Activated CD8-positive, alpha-beta memory T cell treated with anti-CD3 and anti-CD28 coated beads for 48 hours (primary cell): ENCODE measurements around the gene TRIM8.
"Not testable (repeated sequence)": the region's sequence is repeated elsewhere in the genome, so short reads cannot be mapped to it uniquely, and the experiment has no call there.

Experiments
- DNase-seq, 3 experiments: peaks; one replicate each; pipeline ENCODE4 v3.0.0-alpha.2; 2020; ENCODE audit warnings: low read depth in 2 of 3, low spot score in 2 of 3

The TRIM8 gene

DNA sequence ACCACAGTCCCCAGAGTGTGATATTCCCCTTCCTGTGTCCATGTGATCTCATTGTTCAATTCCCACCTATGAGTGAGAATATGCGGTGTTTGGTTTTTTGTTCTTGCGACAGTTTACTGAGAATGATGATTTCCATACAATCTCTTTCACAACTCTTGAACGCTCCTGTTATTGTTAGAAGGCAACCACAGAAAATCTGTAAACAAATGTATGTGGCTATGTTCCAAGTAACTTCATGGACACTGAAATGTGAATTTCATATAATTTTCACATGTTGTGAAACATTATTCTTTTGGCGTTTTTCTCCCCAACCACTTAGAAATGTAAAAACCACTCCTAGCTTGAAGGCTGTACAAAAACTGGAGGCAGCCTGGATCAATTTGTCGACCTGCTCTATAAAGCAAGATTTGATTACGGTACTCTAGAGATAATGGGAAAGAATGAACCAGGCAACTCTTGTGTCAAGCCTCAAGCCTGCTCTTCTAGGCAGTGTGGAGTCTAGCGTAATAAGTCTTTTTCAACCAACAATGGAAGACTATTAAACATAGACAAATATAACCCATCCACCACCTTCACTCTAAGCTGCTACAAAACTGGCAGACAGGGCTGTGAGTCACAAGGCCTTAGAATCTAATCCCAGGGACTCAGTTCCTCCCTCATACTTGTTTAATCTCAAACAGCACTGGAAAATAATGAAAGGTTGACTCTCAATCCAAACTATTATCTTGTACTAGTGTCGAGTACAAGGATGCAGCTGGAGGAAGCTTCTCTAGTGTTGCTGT lies 47.2 kb downstream of the TRIM8 start:
- no peak for DNase-seq

DNA sequence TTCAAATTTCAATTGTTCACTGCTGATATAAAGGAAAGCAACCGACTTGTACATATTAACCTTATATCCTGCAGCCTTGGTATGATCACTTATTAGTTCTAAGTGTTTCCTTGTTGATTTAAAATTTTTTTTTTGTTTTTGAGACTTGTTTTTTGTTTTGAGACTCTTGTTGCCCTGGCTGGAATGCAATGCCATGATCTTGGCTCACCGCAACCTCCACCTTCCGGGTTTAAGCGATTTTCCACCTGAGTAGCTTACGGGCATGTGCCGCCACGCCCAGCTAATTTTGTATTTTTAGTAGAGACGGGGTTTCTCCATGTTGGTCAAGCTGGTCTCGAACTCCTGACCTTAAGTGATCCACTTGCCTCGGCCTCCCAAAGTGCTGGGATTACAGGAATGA lies 51.1 kb downstream of the TRIM8 start:
- not testable (repeated sequence) for DNase-seq

DNA sequence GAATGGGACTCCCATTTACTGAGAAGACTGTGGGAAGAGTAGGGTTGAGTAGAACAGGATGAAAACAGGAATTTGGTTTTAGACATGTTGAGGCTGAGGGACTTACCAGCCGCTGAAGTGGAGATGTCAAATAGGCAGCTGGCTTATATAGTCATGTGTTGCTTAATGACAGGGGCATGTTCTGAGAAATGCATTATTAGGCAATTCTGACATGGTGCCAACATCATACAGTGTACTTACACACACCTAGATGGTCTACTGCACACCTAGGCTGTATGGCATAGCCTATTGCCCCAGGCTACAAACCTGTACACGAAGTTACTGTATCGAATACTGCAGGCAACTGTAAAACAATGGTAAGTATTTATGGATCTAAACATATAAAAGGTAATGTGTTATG lies 52.5 kb downstream of the TRIM8 start:
- DNase-seq = no peak

- no peak for DNase-seq
Measured at GRCh38 chr10:102698894-102699293, 54.6 kb downstream of the TRIM8 start.

- DNase-seq = no peak
Measured at GRCh38 chr10:102701272-102701671, 57.0 kb downstream of the TRIM8 start.

- no peak for DNase-seq
Measured at GRCh38 chr10:102701796-102702195, 57.5 kb downstream of the TRIM8 start.

- no peak for DNase-seq
Measured at GRCh38 chr10:102702742-102703141, 58.5 kb downstream of the TRIM8 start.

DNA sequence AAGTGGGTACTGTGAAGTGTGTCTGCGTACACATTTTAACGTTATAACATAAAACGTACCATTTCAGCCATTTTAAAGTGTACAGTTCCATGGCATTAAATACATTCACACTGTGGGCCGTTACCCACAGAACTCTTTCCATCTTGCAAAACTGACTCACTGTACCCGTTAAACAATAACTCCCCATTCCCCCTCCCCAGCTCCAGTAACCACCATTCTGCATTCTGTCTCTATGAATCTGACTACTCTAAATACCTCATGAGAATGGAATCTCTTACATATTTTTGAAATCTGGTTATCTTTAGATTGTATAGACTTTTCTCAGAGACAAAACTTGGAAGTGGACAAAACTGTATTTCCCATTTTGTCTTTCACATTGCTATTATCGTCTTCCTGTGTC lies 60.6 kb downstream of the TRIM8 start:
- DNase-seq = no peak

- no peak for DNase-seq
Measured at GRCh38 chr10:102705531-102705930, 61.3 kb downstream of the TRIM8 start.
